Glutamatergic neuron (in vitro differentiated cells): ENCODE data around the gene SH3BGRL2. TPM values are rescaled to one million over a fixed set of nuclear protein-coding genes. Genes with fewer than 3 reads are reported as not detected.
"Not testable (repeated sequence)": the region's sequence is repeated elsewhere in the genome, so short reads cannot be mapped to it uniquely, and the experiment has no call there.

Experiments
- DNase-seq: peaks from one replicate; pipeline ENCODE4 v3.0.0; 2022
- H3K27ac Mint-ChIP-seq: one replicate; pipeline ENCODE4 v1.8.0; 2020; ENCODE audit warnings: mild to moderate bottlenecking, mixed read lengths, inconsistent platforms; ENCODE audit not compliant: unreplicated experiment
- H3K27me3 Mint-ChIP-seq: one replicate; pipeline ENCODE4 v1.8.0; 2020; ENCODE audit warnings: mild to moderate bottlenecking, moderate library complexity, mixed read lengths, inconsistent platforms; ENCODE audit not compliant: unreplicated experiment
- H3K36me3 Mint-ChIP-seq: one replicate; pipeline ENCODE4 v1.8.0; 2020; ENCODE audit warnings: mild to moderate bottlenecking, mixed read lengths, inconsistent platforms; ENCODE audit not compliant: unreplicated experiment
- H3K4me1 Mint-ChIP-seq: one replicate; pipeline ENCODE4 v1.8.0; 2020; ENCODE audit warnings: mild to moderate bottlenecking, low read depth, mixed read lengths, inconsistent platforms; ENCODE audit not compliant: unreplicated experiment
- H3K4me3 Mint-ChIP-seq: one replicate; pipeline ENCODE4 v1.8.0; 2020; ENCODE audit warnings: mild to moderate bottlenecking, mixed read lengths, inconsistent platforms; ENCODE audit not compliant: unreplicated experiment
- H3K9me3 Mint-ChIP-seq: one replicate; pipeline ENCODE4 v1.8.0; 2020; ENCODE audit warnings: mild to moderate bottlenecking, moderate library complexity, mixed read lengths, inconsistent platforms; ENCODE audit not compliant: unreplicated experiment
- total RNA-seq: library from RNA; stranded (reverse); fragmentation: NEBNext Ultra II Directional; extraction: Animal tissue kit (Norgen Biotek cat#: 25700); gene quantifications from one replicate; pipeline ENCODE4 v1.2.1, GENCODE V29; 2021; ENCODE audit not compliant: unreplicated experiment
- TF ChIP-seq, protein P1 (sequence below): fragments of 200-600 bp; sonication (generic); IDR thresholded peaks from one replicate; pipeline ENCODE4 v1.5.0; 2021; ENCODE audit not compliant: partially characterized antibody, unreplicated experiment

Gene SH3BGRL2
- total RNA-seq, 1 donor from 2014 or later: 47.2 TPM

DNA sequence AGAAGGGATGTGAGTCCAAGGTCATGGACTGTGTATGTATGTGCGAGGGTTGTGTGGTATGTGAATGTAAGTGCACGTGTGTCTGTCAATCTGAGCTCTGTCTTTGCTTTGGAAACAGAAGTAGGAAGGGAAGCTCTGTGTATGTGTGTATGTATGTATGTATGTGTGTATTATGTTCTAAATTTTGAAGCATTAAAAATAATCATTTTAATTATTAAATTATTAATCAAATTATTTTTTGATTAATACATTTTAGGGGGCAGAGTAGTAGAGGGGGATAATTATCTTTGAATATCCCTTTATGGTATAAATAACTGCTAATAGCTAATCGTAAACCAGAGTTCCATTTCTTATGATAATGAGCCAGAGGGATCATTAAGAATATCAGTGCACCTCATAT is 42.8 kb downstream of the SH3BGRL2 start:
- no peak overlapping the region for H3K4me3 Mint-ChIP-seq
- no peak overlapping the region for H3K27ac Mint-ChIP-seq
- TF ChIP-seq, protein P1, sequence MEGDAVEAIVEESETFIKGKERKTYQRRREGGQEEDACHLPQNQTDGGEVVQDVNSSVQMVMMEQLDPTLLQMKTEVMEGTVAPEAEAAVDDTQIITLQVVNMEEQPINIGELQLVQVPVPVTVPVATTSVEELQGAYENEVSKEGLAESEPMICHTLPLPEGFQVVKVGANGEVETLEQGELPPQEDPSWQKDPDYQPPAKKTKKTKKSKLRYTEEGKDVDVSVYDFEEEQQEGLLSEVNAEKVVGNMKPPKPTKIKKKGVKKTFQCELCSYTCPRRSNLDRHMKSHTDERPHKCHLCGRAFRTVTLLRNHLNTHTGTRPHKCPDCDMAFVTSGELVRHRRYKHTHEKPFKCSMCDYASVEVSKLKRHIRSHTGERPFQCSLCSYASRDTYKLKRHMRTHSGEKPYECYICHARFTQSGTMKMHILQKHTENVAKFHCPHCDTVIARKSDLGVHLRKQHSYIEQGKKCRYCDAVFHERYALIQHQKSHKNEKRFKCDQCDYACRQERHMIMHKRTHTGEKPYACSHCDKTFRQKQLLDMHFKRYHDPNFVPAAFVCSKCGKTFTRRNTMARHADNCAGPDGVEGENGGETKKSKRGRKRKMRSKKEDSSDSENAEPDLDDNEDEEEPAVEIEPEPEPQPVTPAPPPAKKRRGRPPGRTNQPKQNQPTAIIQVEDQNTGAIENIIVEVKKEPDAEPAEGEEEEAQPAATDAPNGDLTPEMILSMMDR: no peak
- peaks cover 2% of the 10 kb centered on the region for H3K9me3 Mint-ChIP-seq
- no peaks in the 10 kb centered on the region for H3K36me3 Mint-ChIP-seq
- no peaks in the 10 kb centered on the region for H3K27me3 Mint-ChIP-seq
- no peak for DNase-seq
- peaks cover 6% of the 10 kb centered on the region for H3K4me1 Mint-ChIP-seq

DNA sequence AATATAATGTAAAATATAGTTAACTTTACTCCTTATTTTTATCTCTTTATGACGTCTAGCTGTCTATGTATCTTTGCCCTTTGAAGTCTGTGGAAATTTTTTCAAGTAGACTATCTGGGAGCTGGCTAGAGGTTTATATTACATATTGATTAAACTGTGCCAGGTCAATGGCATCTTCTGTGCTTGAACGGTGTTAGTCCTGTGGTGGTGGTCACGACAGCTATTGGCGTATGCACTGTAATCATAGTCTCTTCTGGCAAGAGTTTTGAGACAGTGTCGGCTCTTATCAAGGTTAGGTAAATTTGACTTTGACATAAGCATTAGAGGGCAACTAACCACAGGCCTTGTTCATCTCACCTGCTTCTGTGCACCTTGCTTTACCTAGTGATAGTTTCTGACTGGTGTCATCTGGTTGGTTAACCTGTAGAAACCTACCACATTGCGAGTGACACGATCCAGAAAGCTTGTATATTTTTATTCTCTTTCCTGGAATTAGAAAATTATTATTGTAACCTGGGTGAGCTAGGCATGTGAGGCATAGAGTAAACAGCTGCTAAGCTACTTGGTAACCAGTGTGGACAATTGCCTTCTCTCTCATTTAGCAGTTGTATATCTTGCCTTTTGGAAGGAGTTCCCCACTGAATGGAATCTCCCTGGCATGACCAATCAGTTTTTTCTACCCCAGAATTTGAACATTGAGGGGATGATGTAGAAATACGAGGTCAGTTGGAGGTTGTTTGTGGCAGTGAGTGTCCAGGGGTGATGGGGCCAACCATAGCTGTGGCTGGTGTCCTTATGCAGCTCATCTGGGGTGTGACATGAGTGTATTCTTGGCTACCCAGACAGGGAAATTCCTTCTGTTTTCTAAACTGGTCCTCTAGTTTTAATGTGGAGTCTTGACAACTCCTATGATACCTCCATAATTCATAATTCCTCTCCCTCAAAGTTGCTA is 45.9 kb downstream of the SH3BGRL2 start:
- DNase-seq: no peak
- H3K36me3 Mint-ChIP-seq: no peaks in the 10 kb centered on the region
- H3K4me3 Mint-ChIP-seq: no peak overlapping the region
- TF ChIP-seq, protein P1: no peak
- H3K4me1 Mint-ChIP-seq: peaks cover 6% of the 10 kb centered on the region
- H3K9me3 Mint-ChIP-seq: peaks cover 2% of the 10 kb centered on the region
- H3K27ac Mint-ChIP-seq: no peak overlapping the region
- no peaks in the 10 kb centered on the region for H3K27me3 Mint-ChIP-seq

GRCh38 chr6:79682682-79683081 is 51.6 kb downstream of the SH3BGRL2 start:
- DNase-seq, H3K4me3 Mint-ChIP-seq, H3K27me3 Mint-ChIP-seq, H3K9me3 Mint-ChIP-seq, H3K27ac Mint-ChIP-seq, H3K36me3 Mint-ChIP-seq: not testable (repeated sequence)
- peaks cover 12% of the 10 kb centered on the region for H3K4me1 Mint-ChIP-seq

DNA sequence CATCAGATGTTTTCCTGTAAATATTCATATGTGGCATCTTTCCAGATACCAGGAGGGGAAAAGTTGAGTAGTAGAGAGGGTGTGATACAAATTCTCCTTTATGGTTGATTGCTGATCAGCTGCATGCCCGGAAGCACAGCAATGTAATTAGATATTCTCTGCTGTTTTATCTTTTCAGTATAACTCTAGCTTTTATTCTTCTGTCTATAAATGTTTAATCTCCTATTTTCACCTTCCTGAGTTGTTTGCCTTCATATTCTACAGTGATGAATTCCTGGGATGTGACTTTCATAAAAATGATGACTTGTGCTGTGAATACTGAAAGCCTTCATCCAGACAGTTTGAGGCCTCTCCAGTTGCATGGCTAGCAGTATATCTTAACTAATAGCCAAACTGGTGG is 53.7 kb downstream of the SH3BGRL2 start:
- Mint-ChIP-seq H3K9me3 (no peaks in the 10 kb centered on the region), H3K27ac (peak overlapping the region; percentile 39), H3K4me3 (no peak overlapping the region), H3K27me3 (no peaks in the 10 kb centered on the region), H3K36me3 (peaks cover 5% of the 10 kb centered on the region), H3K4me1 (peaks cover 15% of the 10 kb centered on the region)
- no peak for DNase-seq
- TF ChIP-seq, protein P1: no peak

GRCh38 chr6:79686707-79687309 is 55.7 kb downstream of the SH3BGRL2 start:
- Mint-ChIP-seq H3K27ac (no peak overlapping the region), H3K36me3 (peaks cover 8% of the 10 kb centered on the region), H3K4me1 (peaks cover 15% of the 10 kb centered on the region), H3K27me3 (no peaks in the 10 kb centered on the region), H3K9me3 (no peaks in the 10 kb centered on the region), H3K4me3 (no peak overlapping the region)
- TF ChIP-seq, protein P1: no peak
- no peak for DNase-seq
